ENCODE data around the gene PPP1R3F.

- no peak for TF ChIP-seq TARDBP (IDR thresholded peaks at IDR 0.05)
- TF ChIP-seq NFRKB (IDR thresholded peaks at IDR 0.05): no peak
- no peak for TF ChIP-seq SP1 (IDR thresholded peaks at IDR 0.05)
- TF ChIP-seq PKNOX1 (IDR thresholded peaks at IDR 0.05): no peak
- TF ChIP-seq SUZ12 (IDR thresholded peaks at IDR 0.05): no peak
- TF ChIP-seq ZNF384 (IDR thresholded peaks at IDR 0.05): no peak
- no peak for TF ChIP-seq FOXK2 (IDR thresholded peaks at IDR 0.05)
- TF ChIP-seq L3MBTL2 (conservative IDR thresholded peaks at IDR 0.05): no peak
- TF ChIP-seq BHLHE40 (IDR thresholded peaks at IDR 0.05; ENCODE audit: borderline replicate concordance): no peak
- no peak for TF ChIP-seq FOXA1 (IDR thresholded peaks at IDR 0.05)
Observed at GRCh38 chrX:49286581-49286980, 17.0 kb downstream of the PPP1R3F start.
